H1 (cell line): Measurements from ENCODE around the gene ARHGEF4. TPM values are rescaled to one million over a fixed set of nuclear protein-coding genes. Genes with fewer than 3 reads are reported as not detected.

Experiments
- ATF2 ChIP-seq: IDR thresholded peaks from 2 replicates; pipeline ENCODE4 v1.6.1; 2012; ENCODE audit warnings: low read length, inconsistent platforms
- KDM4A ChIP-seq: IDR thresholded peaks from one replicate; pipeline ENCODE4 v1.7.1; 2012; ENCODE audit warnings: low read depth, mild to moderate bottlenecking, moderate library complexity, low read length, inconsistent platforms; ENCODE audit not compliant: severe bottlenecking
- NRF1 ChIP-seq: IDR thresholded peaks from 2 replicates; pipeline ENCODE4 v1.6.1; 2011; ENCODE audit warnings: mild to moderate bottlenecking, low read depth, low read length, improper control_type of control experiment
- SRF ChIP-seq: IDR thresholded peaks from 2 replicates; pipeline ENCODE4 v1.6.1; 2011; ENCODE audit warnings: mild to moderate bottlenecking, low read depth, low read length, moderate library complexity
- polyA plus RNA-seq, 7 experiments: library from polyadenylated mRNA; depleted of rRNA in 3 of 7; stranded (reverse) in 5 of 7; unstranded in 2 of 7; fragments of >200 nt in 5 of 7; fragments of 200-250 nt in 2 of 7; gene quantifications; 1 replicate in 5 of 7; 2 replicates in 1 of 7; 4 replicates in 1 of 7; pipeline versions ENCODE4 v1.2.1 to v1.2.3, GENCODE V29; 2011 to 2013; ENCODE audit warnings: missing spikeins in 2 of 7, mixed read lengths in 2 of 7
- total RNA-seq: library from RNA; stranded (reverse); fragmentation: NEBNext Ultra II Directional; extraction: Animal tissue kit (Norgen Biotek cat#: 25700); gene quantifications from 2 replicates; pipeline ENCODE4 v1.2.1, GENCODE V29; 2021

The ARHGEF4 gene
- total and polyA plus RNA-seq, 2 of the 8 experiments (the other 6 are each of a cell fraction or from before 2014, with no cell fraction given) = 10.6 to 14.6 TPM

GRCh38 chr2:131015764-131016163 lies 179.1 kb downstream of the ARHGEF4 start (continued):
- TF ChIP-seq ATF2 = no peak
- TF ChIP-seq KDM4A = no peak
- no peak for TF ChIP-seq SRF
- TF ChIP-seq NRF1 = no peak
